ENCODE data around the gene BARD1. TPM values are rescaled to one million over a fixed set of nuclear protein-coding genes. Genes with fewer than 3 reads are reported as not detected.

BARD1 gene
- total and polyA plus RNA-seq, 2 of the 13 experiments (the other 11 are each of a cell fraction or from before 2014, with no cell fraction given), result 5.3 to 30.4 TPM

- TF ChIP-seq ZBTB14 (CRISPR knock-in tag; IDR thresholded peaks at IDR 0.05) (peak; percentile 23; the same call in 1 of the 2 replicates), POLR2AphosphoS5 (IDR thresholded peaks at IDR 0.05; ENCODE audit: low read depth, low read length) (peak; percentile 84), ZNF414 (CRISPR knock-in tag; IDR thresholded peaks at IDR 0.05) (no peak), IRX3 (CRISPR knock-in tag; IDR thresholded peaks at IDR 0.05; ENCODE audit: borderline replicate concordance, low read depth) (no peak; the same call in 1 of the 2 replicates), ZNF329 (CRISPR knock-in tag; IDR thresholded peaks at IDR 0.05; ENCODE audit: low read depth) (no peak), PHF8 (CRISPR knock-in tag; IDR thresholded peaks at IDR 0.05) (no peak), POGK (CRISPR knock-in tag; conservative IDR thresholded peaks at IDR 0.05) (peak; percentile 57; the same call in 1 of the 2 replicates), KLF12 (CRISPR knock-in tag; IDR thresholded peaks at IDR 0.05; ENCODE audit: borderline replicate concordance) (0 out of 2 replicates have a peak, but pooled peaks have one; percentile 50), MIER2 (CRISPR knock-in tag; IDR thresholded peaks at IDR 0.05) (0 out of 2 replicates have a peak, but pooled peaks have one; percentile 43), ZNF451 (CRISPR knock-in tag; IDR thresholded peaks at IDR 0.05) (0 out of 2 replicates have a peak, but pooled peaks have one; percentile 13), NPAS2 (CRISPR knock-in tag; IDR thresholded peaks at IDR 0.05; ENCODE audit: borderline replicate concordance) (no peak), ZHX1 (CRISPR knock-in tag; IDR thresholded peaks at IDR 0.05; ENCODE audit: low read depth) (0 out of 2 replicates have a peak, but pooled peaks have one; percentile 8), ZIK1 (CRISPR knock-in tag; IDR thresholded peaks at IDR 0.05; ENCODE audit: borderline replicate concordance, low read depth) (no peak), SRSF9 (IDR thresholded peaks at IDR 0.05; ENCODE audit: borderline replicate concordance, insufficient read depth, low read depth, low read length, poor library complexity, severe bottlenecking) (no peak), NCOA2 (CRISPR knock-in tag; IDR thresholded peaks at IDR 0.05) (peak; percentile 49; the same call in 1 of the 2 replicates), ZNF431 (CRISPR knock-in tag; IDR thresholded peaks at IDR 0.05; ENCODE audit: borderline replicate concordance, low read depth) (no peak), DNMT3B (CRISPR knock-in tag; conservative IDR thresholded peaks at IDR 0.05) (0 out of 2 replicates have a peak, but pooled peaks have one; percentile 46), KMT2B (CRISPR knock-in tag; IDR thresholded peaks at IDR 0.05) (no peak; the same call in none of the 2 replicates), ZNF773 (CRISPR knock-in tag; IDR thresholded peaks at IDR 0.05; ENCODE audit: borderline replicate concordance) (0 out of 2 replicates have a peak, but pooled peaks have one; percentile 65), SUZ12 (IDR thresholded peaks at IDR 0.05; ENCODE audit: low read depth, low read length) (no peak), TOPORS (CRISPR knock-in tag; IDR thresholded peaks at IDR 0.05) (no peak; the same call in 1 of the 2 replicates)
Measured at GRCh38 chr2:214809751-214810564, 475 bp upstream of the BARD1 start (continued).
